ENCODE data around the gene PRKD1. TPM values are rescaled to one million over a fixed set of nuclear protein-coding genes. Genes with fewer than 3 reads are reported as not detected.

The PRKD1 gene
- total and polyA plus RNA-seq, 2 experiments from 2014 or later: 7.5 to 16.5 TPM

- H3K79me2 ChIP-seq: no peaks in the 10 kb centered on the region
- no peak overlapping the region for H3K4me3 ChIP-seq
- H3K36me3 ChIP-seq (replicated peaks; ENCODE audit: insufficient read depth, low read depth): no peaks in the 10 kb centered on the region
- H3K27ac ChIP-seq: peak overlapping the region; percentile 2
- DNase-seq (ENCODE audit: low spot score): peak; percentile 62
- 48% methylated on average over 3 of the region's 3 CpGs for WGBS (ENCODE audit: low lambda C conversion rate, missing lambda C conversion rate)
- no peaks in the 10 kb centered on the region for H3K9me3 ChIP-seq (ENCODE audit: low read depth)
- no peaks in the 10 kb centered on the region for H4K20me1 ChIP-seq (ENCODE audit: insufficient read depth, poor library complexity, severe bottlenecking)
- no peaks in the 10 kb centered on the region for H3K4me1 ChIP-seq (ENCODE audit: insufficient read depth)
- H3K9me2 ChIP-seq (replicated peaks; ENCODE audit: insufficient read depth): no peaks in the 10 kb centered on the region
- no peak for TF ChIP-seq CTCF (IDR thresholded peaks at IDR 0.05; ENCODE audit: poor library complexity)
- no peak for TF ChIP-seq EZH2phosphoT487 (IDR thresholded peaks at IDR 0.05; ENCODE audit: low read depth, severe bottlenecking, unreplicated experiment)
- TF ChIP-seq EZH2 (IDR thresholded peaks at IDR 0.05; ENCODE audit: borderline replicate concordance): no peak
- no peaks in the 10 kb centered on the region for H3K27me3 ChIP-seq
- H2AFZ ChIP-seq: no peak overlapping the region
- H3K4me2 ChIP-seq: no peak overlapping the region
Measured at GRCh38 chr14:29724991-29725390, 202.7 kb downstream of the PRKD1 start.

- Histone ChIP-seq H3K4me3 (no peak overlapping the region), H3K27me3 (no peaks in the 10 kb centered on the region), H3K9me2 (replicated peaks; ENCODE audit: insufficient read depth) (no peaks in the 10 kb centered on the region), H3K4me2 (no peak overlapping the region), H3K36me3 (replicated peaks; ENCODE audit: insufficient read depth, low read depth) (no peaks in the 10 kb centered on the region), H4K20me1 (ENCODE audit: insufficient read depth, poor library complexity, severe bottlenecking) (no peaks in the 10 kb centered on the region), H3K4me1 (ENCODE audit: insufficient read depth) (no peaks in the 10 kb centered on the region), H3K27ac (no peak overlapping the region), H2AFZ (no peak overlapping the region), H3K79me2 (no peaks in the 10 kb centered on the region), H3K9me3 (ENCODE audit: low read depth) (no peaks in the 10 kb centered on the region)
- no peak for DNase-seq (ENCODE audit: low spot score)
- TF ChIP-seq CTCF (IDR thresholded peaks at IDR 0.05; ENCODE audit: poor library complexity): no peak
- TF ChIP-seq EZH2phosphoT487 (IDR thresholded peaks at IDR 0.05; ENCODE audit: low read depth, severe bottlenecking, unreplicated experiment): no peak
- no peak for TF ChIP-seq EZH2 (IDR thresholded peaks at IDR 0.05; ENCODE audit: borderline replicate concordance)
- WGBS (ENCODE audit: low lambda C conversion rate, missing lambda C conversion rate): 92% methylated on average over 1 of the region's 1 CpG
Measured at GRCh38 chr14:29722831-29723230, 204.8 kb downstream of the PRKD1 start.

GRCh38 chr14:29721586-29721985, 206.1 kb downstream of the PRKD1 start:
- no peak for TF ChIP-seq EZH2phosphoT487 (IDR thresholded peaks at IDR 0.05; ENCODE audit: low read depth, severe bottlenecking, unreplicated experiment)
- no peak for TF ChIP-seq CTCF (IDR thresholded peaks at IDR 0.05; ENCODE audit: poor library complexity)
- no peak for TF ChIP-seq EZH2 (IDR thresholded peaks at IDR 0.05; ENCODE audit: borderline replicate concordance)
- 70% methylated on average over 2 of the region's 2 CpGs for WGBS (ENCODE audit: low lambda C conversion rate, missing lambda C conversion rate)
- Histone ChIP-seq H3K4me2 (no peak overlapping the region), H3K27ac (no peak overlapping the region), H3K27me3 (no peaks in the 10 kb centered on the region), H3K4me3 (no peak overlapping the region), H3K79me2 (no peaks in the 10 kb centered on the region), H3K4me1 (ENCODE audit: insufficient read depth) (no peaks in the 10 kb centered on the region), H3K9me2 (replicated peaks; ENCODE audit: insufficient read depth) (no peaks in the 10 kb centered on the region), H3K36me3 (replicated peaks; ENCODE audit: insufficient read depth, low read depth) (no peaks in the 10 kb centered on the region), H3K9me3 (ENCODE audit: low read depth) (no peaks in the 10 kb centered on the region), H4K20me1 (ENCODE audit: insufficient read depth, poor library complexity, severe bottlenecking) (no peaks in the 10 kb centered on the region), H2AFZ (no peak overlapping the region)
- DNase-seq (ENCODE audit: low spot score): no peak

- DNase-seq (ENCODE audit: low spot score): no peak
- H3K27ac ChIP-seq: no peak overlapping the region
- H3K4me3 ChIP-seq: no peak overlapping the region
- WGBS (ENCODE audit: low lambda C conversion rate, missing lambda C conversion rate): 62% methylated on average over 5 of the region's 5 CpGs
- H3K9me3 ChIP-seq (ENCODE audit: low read depth): no peaks in the 10 kb centered on the region
- no peak overlapping the region for H3K4me2 ChIP-seq
- no peaks in the 10 kb centered on the region for H4K20me1 ChIP-seq (ENCODE audit: insufficient read depth, poor library complexity, severe bottlenecking)
- no peaks in the 10 kb centered on the region for H3K4me1 ChIP-seq (ENCODE audit: insufficient read depth)
- no peaks in the 10 kb centered on the region for H3K27me3 ChIP-seq
- H2AFZ ChIP-seq: no peak overlapping the region
- no peak for TF ChIP-seq EZH2 (IDR thresholded peaks at IDR 0.05; ENCODE audit: borderline replicate concordance)
- no peak for TF ChIP-seq CTCF (IDR thresholded peaks at IDR 0.05; ENCODE audit: poor library complexity)
- H3K36me3 ChIP-seq (replicated peaks; ENCODE audit: insufficient read depth, low read depth): no peaks in the 10 kb centered on the region
- H3K79me2 ChIP-seq: no peaks in the 10 kb centered on the region
- no peaks in the 10 kb centered on the region for H3K9me2 ChIP-seq (replicated peaks; ENCODE audit: insufficient read depth)
Measured at GRCh38 chr14:29717901-29718300, 209.7 kb downstream of the PRKD1 start.

Measured in hepatocyte (in vitro differentiated cells).